ENCODE results near the gene C2orf92.

- TF ChIP-seq CTCF (IDR thresholded peaks at IDR 0.05): no peak
- no peak for TF ChIP-seq REST (IDR thresholded peaks at IDR 0.05; ENCODE audit: insufficient read depth in 1 of 2, low read depth in 2 of 2, low read length in 1 of 2)
- no peak for TF ChIP-seq SIN3A (IDR thresholded peaks at IDR 0.05; ENCODE audit: borderline replicate concordance, insufficient read depth, low read depth, low read length)
- TF ChIP-seq TCF7L2 (IDR thresholded peaks at IDR 0.05; ENCODE audit: low read depth, low read length): no peak
- no peak for TF ChIP-seq POLR2AphosphoS5 (IDR thresholded peaks at IDR 0.05; ENCODE audit: low read depth, low read length)
Observed at GRCh38 chr2:97675430-97676113, 6.1 kb downstream of the C2orf92 start.
